Measurements from ENCODE around the gene SPATA12. TPM values are rescaled to one million over a fixed set of nuclear protein-coding genes. Genes with fewer than 3 reads are reported as not detected.

SPATA12 gene
- total RNA-seq, 1 donor from 2014 or later: 0.18 TPM

DNA sequence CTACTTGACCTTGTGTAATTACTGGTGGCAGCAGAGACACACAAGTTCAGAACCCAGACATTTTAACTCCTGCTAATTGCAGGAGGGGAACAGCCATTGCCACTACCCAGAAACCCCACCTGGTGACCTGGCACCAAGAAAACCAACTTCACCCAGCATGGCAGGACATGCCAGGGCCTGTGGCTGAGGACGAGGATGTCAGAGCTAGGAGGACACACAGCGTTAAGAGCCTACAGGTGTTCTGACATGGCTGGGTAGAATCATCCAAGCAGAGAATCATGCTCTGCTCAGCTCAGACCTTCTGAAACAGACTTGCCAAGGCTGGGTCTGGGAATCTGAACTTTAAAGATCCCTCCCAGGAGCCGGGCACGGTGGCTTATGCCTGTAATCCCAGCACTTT is 11.7 kb upstream of the SPATA12 start:
- no peak for DNase-seq (ENCODE audit: extremely low read depth, low read depth, low spot score)

DNA sequence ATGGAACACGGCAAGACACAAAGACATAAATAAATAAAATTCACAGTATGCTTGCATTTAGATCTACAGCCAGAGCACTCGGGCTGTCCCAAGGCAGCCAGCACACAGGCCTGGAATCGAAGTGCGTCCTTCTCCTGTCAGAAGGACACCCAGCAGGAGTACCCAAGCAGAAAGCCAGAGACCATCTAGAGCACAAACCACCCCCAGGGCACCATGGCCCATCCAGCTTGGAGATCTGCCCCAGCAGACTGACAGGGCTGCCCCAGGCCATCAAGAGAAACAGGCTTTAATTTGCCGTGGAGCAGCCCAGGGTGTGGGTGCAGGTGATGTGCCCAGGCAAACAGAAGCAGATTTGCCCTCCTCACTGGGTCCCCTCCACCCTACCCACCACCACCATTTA is 7.8 kb upstream of the SPATA12 start:
- no peak for DNase-seq (ENCODE audit: extremely low read depth, low read depth, low spot score)

DNA sequence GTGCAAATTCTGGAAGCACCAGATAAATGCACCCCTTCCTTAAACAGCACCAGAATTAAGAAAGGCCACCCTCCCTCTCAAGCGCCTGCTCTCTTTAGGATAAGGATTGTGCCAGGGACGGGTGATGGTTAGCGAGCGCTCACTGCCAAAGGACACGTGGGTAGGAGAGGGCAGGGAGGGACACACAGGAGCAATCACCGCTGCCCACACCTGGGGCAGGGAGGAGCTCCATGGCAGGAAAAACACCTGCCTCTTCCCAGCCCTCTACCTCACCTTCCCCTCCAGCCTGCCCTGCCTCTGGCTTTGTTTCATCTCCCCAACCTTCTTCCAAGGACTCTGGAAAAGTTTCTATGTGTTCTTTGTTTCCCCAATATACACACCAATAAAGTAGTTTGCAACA is 7.3 kb upstream of the SPATA12 start:
- no peak for DNase-seq (ENCODE audit: extremely low read depth, low read depth, low spot score)

DNA sequence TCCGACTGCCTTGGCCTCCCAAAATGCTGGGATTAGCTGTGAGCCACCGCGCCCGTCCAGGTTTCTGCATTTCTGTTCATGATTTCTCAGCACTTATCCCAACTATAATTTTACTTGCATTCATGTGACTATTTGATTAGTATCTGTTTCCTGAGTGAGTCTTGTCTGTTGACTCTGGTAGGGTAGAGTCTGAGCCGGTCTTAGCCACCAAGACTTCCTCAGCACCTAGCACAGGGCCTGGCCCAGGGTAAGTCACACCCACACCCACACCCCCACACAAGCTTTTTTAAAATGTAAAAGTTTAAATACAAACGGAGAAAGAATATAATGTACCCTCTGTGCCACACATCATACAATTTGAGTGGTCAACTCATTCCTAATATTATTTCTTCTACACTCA is 3.1 kb upstream of the SPATA12 start:
- DNase-seq (ENCODE audit: extremely low read depth, low read depth, low spot score): no peak

DNA sequence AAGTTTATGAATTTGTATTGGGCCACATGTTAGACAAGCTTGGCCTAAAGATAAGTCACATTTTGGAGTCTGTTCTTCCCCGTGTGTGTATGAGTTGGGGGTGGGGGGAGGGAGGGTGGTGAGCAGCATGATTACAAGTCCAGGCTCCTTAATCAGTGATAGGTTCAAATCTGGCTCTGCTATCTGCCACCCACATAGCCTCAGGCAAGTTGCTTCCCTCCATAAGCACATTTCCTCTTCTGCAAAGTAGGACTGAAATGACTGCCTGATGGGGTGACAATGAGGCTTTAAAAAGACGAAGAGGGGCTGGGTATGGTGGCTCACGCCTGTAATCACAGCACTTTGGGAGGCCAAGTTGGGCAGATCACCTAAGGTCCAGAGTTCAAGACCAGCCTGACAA is 1.1 kb upstream of the SPATA12 start:
- DNase-seq (ENCODE audit: extremely low read depth, low read depth, low spot score): no peak

DNA sequence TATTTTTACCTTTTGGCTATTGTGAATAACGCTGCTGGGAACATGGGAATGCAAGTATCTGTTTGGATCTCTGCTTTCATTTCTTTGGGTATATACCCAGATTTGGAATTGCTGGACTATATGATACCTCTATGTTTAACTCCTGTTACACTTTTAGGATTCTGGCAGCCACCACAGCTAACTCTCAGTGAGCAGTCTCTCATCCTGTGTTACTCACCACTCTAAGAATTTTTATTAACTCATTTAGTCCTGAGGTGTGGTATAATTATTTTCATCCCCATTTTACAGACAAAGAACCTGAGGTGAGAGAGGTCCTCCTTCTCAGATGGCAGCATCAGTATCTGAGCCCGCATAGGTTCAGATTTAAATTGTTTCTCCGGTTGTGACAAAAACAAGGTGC is 1.1 kb downstream of the SPATA12 start:
- no peak for DNase-seq (ENCODE audit: extremely low read depth, low read depth, low spot score)

DNA sequence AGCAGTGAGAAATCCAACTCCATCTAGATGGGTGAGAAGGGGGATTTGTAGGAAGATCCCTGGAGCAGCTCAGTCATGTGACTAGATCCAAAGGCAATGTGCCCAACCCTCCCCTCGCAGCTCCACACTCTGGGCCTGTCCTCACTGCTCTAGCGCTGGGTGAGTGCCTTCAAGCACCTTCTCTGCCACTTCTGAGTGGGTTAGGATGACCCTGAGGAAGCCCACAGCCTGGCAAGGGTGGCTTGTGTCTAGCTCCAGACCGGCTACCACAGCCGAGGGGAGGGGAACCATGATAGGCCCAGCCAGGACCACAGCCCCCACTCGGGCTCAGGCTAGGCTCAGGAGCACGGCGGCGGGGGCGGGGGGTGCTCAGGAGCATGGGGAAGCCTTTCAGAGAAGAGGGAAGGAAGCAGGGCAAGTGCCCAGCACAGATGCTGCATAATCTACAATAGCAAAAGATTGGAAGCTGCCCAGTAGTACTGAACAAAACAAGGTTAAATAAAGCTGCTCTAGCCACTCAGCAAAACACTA is 1.7 kb downstream of the SPATA12 start:
- no peak for DNase-seq (ENCODE audit: extremely low read depth, low read depth, low spot score)

DNA sequence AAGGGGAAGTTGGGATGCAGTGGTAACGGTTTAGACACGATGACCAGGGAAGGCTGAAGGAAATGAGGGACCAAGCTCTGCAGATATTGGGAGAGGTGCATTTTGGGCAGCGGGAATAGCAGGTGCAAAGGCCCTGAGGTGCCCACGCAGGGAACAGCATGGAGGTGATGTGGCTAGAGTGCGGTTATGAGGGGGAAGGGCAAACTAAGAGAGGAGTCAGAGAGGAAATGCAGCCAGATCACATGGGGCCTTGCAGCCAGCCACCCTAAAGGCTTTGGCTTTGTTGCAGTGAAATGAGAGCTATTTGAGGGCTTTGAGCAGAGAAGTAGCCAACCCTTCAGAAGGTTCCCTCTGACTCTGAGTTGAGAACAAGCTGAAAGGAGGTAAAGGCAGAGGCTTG is 2.6 kb downstream of the SPATA12 start:
- DNase-seq (ENCODE audit: extremely low read depth, low read depth, low spot score): no peak

DNA sequence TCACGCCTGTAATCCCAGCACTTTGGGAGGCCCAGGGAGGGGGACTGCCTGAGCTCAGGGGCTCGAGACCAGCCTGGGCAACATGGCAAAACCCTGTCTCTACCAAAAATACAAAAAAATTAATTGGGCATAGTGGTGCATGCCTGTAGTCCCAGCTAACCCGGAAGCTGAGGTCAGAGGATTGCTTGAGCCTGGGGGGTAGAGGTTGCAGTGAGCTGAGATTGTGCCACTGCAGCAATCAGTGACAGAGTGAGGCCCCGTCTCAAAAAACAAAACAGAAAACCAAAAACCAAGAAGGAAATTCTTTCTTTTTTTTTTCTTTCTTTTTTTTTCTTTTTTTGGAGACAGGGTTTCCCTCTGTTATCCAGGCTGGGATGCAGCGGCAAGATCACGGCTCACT is 3.5 kb downstream of the SPATA12 start:
- DNase-seq (ENCODE audit: extremely low read depth, low read depth, low spot score): no peak

DNA sequence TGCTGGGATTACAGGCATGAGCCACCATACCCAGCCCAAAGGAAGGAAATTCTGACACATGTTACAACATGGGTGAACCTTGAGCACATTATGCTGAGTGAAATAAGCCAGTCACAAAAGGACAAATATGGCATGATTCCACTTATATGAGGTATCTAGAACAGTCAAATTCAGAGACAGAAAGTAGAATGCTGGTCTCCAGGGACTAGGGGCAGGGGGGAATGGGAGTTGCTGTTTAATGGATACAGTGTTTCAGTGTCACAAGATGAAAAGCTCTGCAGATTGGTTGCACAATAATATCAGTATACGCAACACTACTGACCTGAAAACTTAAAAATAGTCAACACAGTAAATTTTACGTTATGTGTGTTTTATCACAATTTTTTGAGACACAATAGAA is 4.1 kb downstream of the SPATA12 start:
- DNase-seq (ENCODE audit: extremely low read depth, low read depth, low spot score): no peak

DNA sequence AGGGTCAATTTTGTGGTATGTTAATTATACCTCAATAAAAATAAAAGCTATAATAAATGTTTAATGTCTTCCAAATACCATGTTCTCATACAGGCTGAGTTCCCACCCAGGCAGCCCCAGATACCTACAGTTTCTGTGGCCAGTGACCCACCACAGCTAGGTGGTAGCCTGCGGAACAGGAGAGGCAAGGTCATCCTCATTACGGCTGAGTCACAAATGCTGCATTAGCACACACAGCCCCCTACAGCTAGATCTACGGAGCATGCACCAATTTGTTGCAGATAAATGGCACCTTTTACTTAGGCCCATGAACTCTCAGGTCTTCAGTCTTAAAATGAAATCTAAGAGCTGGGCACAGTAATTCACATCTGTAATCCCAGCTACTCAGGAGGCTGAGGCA is 5.1 kb downstream of the SPATA12 start:
- DNase-seq (ENCODE audit: extremely low read depth, low read depth, low spot score): no peak

DNA sequence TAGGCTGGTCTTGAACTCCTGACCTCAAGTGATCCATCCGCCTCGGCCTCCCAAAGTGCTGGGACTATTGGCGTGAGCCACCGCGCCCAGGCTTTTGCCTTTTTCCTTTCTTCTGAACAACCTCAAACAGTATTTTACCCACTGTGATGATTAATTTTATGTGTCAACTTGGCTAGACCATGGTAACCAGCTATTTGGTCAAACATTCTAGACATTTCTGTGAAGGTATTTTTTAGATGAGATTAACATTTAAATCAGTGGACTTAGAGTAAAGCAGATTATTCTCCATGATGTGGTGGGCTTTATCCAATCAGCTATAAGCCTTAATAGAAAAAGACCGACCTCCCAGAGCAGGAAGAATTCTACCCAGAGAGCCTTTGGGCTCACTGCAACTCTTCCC is 6.0 kb downstream of the SPATA12 start:
- no peak for DNase-seq (ENCODE audit: extremely low read depth, low read depth, low spot score)

DNA sequence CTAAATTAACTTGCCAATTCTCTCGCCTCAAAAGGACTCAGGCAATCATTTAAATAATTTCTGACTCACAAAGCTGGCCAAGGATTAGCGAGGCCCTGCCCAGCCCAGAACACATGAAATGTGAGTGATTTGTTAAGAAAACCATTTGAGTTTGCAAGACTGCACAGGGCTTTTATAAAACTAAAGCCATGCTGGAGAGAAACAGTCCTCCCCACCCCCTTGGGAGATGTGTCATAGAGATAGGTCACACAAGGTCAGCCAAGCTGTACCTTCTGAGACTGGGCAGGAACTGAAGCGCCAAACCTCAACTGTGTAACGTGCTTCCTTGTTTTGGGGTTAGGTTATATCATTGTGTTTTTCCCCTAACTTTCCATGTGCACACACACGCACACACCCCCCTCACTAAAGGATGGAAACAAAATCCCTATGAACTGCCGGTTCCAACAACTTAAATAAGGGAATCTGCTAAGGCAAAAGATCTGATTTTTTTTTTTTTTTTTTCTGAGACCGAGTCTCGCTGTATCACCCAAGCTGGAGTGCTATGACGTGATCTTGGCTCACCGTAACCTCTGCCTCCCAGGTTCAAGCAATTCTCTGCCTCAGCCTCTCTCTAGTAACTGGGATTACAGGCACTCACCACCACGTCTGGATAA is 8.1 kb downstream of the SPATA12 start:
- DNase-seq (ENCODE audit: extremely low read depth, low read depth, low spot score): no peak

DNA sequence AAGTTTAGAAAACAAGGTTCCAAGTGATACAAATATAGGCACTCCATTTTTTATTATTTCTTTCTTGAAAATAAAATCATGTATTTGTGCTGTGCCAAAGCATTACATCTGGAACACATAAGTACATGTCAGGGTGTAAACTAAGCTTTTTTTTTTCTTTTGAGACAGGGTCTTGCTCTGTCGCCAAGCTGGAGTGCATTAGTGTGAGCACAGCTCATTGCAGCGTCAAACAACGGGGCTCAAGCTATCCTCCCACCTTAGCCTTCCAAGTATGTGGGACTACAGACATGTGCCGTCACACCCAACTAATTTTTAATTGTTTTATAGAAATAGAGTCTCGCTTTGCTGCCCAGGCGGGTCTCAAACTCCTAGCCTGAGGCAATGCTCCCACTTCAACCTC is 9.0 kb downstream of the SPATA12 start:
- no peak for DNase-seq (ENCODE audit: extremely low read depth, low read depth, low spot score)

DNA sequence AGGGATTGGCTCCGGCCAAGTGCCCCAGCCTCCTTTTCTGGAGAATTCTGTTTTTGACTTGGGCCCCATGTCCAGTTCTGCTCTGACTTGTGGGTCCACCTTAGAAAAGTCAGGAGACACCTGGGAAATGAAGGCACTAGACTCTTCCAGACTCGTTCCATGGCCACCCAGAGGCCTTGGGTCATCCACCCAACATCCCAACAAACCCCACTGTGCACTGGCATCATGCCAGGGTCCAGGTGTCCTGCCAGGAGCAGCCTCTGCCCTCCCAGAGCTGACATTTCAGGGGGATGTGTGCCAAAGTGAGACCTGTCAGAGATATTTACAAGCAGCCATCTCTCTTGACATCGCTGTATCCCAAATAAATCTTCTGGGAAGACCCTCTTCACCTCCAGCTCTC is 13.2 kb downstream of the SPATA12 start:
- no peak for DNase-seq (ENCODE audit: extremely low read depth, low read depth, low spot score)

DNA sequence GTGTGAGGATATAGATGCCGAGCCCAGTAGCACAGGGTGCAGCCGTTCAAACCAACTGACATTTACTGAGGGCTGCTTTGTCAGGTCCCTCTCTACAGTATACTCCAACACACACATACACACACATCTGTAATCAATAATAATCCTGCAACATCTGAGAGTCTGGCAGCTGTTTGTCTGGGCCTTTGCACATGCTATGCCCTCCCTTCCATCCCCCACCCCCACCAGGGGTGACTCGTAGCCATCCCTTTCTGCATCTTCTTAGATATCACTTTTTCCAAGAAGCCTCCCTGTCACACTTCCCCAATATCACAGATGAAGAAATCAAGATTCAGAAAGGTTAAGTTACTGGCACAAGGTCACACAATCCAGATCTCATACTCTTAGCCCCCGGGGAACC is 13.7 kb downstream of the SPATA12 start:
- no peak for DNase-seq (ENCODE audit: extremely low read depth, low read depth, low spot score)

DNA sequence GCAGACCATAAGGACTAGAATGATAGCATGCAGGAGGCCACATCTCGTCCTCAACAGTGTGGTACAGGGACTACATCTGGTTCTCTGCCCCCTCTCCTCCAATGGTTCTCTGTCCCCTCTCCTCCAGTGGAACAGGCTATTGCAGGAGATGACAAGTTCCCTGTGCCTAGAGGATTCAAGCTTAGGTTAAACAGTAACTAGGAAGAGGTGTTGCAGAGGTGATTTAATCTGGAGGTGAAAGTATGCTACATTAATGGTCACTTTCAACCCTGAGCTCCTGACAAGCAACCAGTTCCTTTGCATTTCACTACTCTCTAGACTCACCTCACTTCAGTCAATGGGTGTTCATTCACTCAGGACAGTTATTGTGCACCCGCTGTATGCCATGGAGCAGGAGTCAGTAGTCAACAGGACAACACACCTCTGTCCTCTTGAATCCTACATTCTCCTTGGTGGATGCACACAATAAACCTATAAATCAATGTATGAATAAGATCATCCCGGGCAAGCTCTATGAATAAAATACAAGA is 16.0 kb downstream of the SPATA12 start:
- no peak for DNase-seq (ENCODE audit: extremely low read depth, low read depth, low spot score)

DNA sequence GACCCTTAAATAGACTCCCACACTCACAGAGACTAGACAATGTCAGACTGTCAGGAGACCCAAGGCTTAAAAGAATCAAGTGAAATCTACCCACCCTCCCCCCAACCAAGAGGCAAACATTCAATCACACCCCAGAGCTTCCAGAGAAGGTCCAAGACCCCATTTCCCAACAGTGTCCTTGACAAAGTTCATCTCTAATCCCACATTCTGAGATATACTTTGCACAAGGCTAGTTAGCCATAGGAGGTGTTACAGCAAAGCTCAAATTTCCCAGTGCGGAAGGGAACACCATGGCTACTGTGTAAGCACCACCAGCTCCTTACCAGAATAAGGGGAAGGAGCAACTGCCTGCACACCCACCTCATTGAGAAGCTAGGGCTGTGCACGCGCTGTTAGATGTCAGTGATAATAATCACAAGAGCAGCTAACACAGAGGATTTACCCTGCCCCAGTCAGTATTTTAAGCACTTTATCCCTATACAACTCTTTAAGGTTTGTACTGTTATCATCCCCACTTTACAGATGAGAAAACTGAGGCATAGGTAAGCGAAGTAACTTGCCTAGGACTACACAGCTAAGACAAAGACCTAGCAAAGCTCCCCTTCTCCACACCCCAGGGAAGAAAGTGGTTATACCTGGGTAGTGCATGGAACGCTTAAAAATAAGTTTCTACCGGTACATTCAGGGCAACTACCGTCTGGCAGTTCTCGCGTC is 17.3 kb downstream of the SPATA12 start:
- DNase-seq (ENCODE audit: extremely low read depth, low read depth, low spot score): no peak

DNA sequence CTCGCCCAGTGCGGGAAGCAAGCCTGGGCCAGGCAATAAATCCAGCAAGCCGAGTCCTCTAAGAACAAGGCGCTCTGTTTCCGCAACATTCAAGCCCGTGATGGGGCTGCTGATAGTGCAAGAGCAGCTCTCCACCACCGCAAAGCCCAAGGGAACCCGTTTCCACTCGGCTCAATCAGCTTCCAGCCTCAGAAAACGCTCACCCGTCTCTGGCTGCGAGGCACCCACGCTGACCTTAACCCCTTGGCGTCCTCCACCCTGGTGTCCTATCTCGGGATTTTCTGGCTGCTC is 17.8 kb downstream of the SPATA12 start:
- DNase-seq (ENCODE audit: extremely low read depth, low read depth, low spot score): no peak

DNA sequence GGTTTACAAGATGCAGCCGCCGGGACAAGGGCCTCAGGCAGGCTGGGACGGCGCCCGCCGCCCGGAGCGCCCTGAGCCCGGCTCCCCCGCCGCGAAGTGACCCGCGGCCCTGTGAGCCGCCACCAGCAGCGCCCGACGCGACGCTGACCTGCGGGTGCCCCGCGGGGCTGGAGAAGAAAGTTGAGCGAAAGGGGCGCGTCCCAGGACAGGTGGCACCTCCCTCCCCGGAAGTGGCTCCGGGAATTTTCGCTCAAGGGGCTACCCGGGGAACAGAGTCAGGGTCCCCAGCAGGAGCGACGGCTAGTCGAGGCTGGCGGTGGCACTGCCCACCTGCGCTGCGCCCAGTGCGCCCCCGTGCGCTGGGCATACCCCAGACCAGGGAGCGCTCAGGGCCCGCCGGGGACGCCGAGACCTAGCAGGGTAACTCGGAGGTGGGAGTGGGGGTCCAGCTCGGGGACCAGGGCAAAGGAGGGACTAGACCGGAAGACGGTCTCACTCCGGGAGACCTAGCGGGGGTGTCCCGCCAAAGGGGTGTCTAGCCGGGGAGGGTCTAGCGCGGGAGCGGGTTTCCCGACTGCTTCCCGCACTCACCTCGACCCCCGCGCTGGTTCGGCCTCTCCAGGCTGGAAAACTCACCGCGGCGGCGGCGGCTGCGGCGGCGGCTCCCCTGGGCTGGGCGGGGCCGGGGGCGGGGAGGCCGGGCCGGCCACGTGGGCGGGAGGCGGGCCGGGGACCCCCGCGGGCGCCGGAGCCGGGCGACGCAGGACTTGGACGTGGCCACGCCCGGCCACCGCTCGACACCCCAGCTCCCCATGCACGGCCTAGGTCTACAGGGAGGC is 18.4 kb downstream of the SPATA12 start:
- DNase-seq (ENCODE audit: extremely low read depth, low read depth, low spot score): no peak

DNA sequence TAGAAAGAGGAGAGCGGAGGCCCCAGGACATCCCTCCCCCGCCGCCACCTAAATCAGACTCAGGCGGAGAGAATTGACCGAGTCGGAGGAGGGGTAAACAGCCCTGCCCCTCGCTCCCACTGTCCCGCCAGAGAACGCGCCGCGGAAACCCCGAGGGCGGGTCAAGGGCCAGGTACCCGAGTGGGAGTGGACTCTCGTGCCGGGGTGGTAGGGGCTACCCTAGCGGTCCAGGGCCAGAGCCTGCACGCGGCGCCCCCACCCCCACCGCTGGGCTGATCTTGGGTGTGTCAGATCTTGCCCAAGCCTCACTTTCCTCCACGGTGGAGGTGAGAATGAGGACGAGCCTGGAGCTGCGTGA is 19.0 kb downstream of the SPATA12 start:
- no peak for DNase-seq (ENCODE audit: extremely low read depth, low read depth, low spot score)

DNA sequence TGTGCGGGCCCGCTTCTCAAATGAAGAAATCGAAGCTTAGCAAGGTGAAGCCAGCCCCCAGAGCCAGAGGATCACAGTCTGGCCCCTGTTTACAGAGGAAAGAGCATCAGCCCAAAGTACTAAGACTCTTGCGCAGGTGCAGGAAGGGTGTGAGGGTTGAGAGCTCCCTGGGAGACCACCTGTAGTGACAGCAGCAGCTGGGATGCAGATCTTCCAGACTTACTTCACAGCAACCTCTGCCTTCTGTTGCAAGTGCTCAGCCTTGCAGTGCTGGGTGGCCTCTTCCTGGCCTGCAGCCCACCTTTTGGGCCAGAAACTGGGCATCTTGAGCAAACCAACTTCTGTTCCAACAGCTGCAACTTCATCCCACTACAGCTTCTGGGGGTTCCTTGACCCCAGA is 19.7 kb downstream of the SPATA12 start:
- no peak for DNase-seq (ENCODE audit: extremely low read depth, low read depth, low spot score)
